GM10266 (cell line): ENCODE measurements around the gene MMP15.
"Not testable (repeated sequence)": the region's sequence is repeated elsewhere in the genome, so short reads cannot be mapped to it uniquely, and the experiment has no call there.

Experiments
- DNase-seq: peaks from one replicate; pipeline ENCODE4 v3.0.0; 2012; ENCODE audit errors: extremely low spot score
- TF ChIP-seq, protein P1 (sequence below): IDR thresholded peaks from 2 replicates; pipeline ENCODE4 v1.5.1; 2012; ENCODE audit warnings: mild to moderate bottlenecking, low read depth; ENCODE audit not compliant: control insufficient read depth, insufficient read depth; ENCODE audit errors: missing control alignments

Gene MMP15

DNA sequence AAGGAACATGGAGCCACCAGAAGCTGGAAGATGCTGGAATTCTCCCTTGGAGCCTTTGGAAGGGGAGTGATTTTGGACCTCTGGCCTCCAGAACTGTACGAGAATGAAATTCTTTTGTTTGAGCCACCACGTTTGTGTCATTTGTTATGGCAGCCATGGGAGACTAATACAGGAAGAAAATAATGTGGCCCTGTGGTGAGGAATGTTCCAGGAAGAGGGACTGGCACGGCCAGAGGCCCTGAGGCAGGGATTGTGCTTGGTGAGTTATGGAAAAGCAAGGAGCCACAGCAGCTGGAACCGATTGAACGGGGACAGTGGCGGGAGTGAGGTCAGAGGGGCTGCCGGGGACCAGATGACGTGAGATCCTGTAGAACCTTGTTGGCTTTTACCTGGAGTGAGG, 52.2 kb downstream of the MMP15 start:
- TF ChIP-seq, protein P1, sequence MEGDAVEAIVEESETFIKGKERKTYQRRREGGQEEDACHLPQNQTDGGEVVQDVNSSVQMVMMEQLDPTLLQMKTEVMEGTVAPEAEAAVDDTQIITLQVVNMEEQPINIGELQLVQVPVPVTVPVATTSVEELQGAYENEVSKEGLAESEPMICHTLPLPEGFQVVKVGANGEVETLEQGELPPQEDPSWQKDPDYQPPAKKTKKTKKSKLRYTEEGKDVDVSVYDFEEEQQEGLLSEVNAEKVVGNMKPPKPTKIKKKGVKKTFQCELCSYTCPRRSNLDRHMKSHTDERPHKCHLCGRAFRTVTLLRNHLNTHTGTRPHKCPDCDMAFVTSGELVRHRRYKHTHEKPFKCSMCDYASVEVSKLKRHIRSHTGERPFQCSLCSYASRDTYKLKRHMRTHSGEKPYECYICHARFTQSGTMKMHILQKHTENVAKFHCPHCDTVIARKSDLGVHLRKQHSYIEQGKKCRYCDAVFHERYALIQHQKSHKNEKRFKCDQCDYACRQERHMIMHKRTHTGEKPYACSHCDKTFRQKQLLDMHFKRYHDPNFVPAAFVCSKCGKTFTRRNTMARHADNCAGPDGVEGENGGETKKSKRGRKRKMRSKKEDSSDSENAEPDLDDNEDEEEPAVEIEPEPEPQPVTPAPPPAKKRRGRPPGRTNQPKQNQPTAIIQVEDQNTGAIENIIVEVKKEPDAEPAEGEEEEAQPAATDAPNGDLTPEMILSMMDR = no peak
- DNase-seq = no peak

DNA sequence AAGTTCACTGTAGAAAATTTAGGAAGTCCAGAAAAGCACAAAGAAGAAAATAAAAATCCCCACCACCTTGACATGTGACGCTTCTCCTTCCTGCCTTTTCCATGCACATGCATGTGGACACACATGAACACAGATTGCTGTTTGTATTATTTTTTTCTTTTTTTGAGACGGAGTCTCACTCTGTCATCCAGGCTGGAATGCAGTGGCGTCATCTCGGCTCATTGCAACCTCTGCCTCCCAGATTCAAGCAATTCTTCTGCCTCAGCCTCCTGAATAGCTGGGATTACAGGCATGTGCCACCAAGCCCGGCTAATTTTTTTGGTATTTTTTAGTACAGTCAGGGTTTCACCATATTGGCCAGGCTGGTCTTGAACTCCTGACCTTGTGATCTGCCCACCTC, 55.1 kb downstream of the MMP15 start:
- DNase-seq = not testable (repeated sequence)

DNA sequence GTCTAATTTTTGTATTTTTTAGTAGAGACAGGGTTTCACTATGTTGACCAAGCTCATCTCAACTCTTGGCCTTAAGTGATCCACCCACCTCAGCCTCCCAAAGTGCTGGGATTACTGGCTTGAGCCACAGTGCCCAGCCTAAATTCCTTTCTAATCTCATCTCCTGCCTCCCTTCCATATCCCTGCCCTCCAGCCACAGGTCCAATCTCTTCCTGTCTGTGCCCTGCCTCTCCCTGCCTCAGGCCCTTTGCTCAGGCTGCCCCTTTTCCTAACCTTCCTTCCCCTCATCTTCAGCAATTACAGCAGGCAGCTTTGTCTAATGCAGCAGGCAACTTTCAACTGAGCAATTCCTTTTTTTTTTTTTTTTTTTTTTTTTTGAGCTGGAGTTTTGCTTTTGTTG, 56.8 kb downstream of the MMP15 start:
- DNase-seq = no peak
- TF ChIP-seq, protein P1 = no peak

DNA sequence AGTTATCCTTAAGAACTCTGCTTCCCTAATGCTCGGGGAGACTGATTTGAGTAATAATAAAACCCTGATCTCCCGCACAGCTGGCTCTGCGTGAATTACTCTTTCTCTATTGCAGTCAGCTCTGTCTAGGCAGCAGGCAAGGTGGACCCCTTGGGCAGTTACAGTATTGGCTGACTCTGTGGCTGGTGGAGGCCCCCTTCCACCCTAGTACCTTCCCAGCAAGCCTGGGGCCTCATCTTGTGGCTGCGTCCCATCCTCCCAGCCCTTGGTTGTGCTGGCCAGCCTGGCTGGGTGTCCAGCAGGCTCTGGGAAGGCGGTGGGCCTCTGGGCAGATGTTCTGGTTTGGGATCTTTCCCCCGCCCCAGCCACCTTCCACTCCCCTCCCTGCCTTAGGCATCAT, 59.1 kb downstream of the MMP15 start:
- TF ChIP-seq, protein P1 = no peak
- no peak for DNase-seq

DNA sequence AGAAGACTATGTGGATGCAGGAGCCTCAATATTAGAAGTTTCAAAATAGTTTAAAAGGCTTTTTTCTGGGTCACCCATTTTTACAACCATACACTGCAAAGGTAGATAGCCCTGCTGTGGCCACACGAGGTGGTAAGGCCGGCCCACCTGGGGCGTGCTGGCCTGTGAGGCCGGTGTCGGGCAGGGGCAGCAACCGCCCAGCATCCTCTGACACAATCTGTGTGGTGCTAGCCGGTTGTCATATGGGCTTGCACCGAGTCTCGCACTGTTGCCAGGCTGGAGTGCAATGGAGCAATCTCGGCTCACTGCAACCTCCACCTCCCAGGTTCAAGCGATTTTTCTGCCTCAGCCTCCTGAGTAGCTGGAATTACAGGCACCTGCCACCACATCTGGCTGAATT, 59.6 kb downstream of the MMP15 start:
- DNase-seq = no peak
- TF ChIP-seq, protein P1 = no peak

DNA sequence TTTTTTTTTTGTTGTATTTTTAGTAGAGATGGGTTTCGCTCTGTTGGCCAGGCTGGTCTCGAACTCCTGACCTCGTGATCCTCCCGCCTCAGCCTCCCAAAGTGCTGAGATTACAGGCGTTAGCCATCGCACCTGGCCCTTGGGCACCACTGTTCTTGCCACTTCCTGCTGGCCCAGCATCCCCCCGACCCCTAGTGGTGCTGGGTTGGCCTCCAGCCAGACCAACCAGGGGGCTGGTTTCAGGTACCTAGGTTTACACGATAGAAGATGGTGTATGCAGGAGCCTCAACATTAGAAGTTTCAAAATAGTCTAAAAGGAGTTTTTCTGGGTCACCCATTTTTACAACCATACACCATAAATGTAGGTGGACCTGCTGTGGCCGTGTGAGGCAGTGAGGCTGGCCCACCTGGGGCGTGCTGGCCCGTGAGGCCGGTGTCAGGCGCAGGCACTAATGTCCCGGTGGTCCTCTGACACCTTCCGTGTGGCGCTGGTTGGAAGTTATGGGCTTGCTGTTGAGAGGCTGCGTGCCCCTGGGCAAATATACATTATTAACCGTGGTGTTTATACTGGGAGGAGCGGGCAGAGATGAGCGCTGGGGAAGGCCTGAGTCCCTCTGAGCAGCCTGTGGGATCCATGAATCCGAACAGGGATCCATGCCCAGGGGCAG, 60.2 kb downstream of the MMP15 start:
- TF ChIP-seq, protein P1 = no peak
- no peak for DNase-seq

DNA sequence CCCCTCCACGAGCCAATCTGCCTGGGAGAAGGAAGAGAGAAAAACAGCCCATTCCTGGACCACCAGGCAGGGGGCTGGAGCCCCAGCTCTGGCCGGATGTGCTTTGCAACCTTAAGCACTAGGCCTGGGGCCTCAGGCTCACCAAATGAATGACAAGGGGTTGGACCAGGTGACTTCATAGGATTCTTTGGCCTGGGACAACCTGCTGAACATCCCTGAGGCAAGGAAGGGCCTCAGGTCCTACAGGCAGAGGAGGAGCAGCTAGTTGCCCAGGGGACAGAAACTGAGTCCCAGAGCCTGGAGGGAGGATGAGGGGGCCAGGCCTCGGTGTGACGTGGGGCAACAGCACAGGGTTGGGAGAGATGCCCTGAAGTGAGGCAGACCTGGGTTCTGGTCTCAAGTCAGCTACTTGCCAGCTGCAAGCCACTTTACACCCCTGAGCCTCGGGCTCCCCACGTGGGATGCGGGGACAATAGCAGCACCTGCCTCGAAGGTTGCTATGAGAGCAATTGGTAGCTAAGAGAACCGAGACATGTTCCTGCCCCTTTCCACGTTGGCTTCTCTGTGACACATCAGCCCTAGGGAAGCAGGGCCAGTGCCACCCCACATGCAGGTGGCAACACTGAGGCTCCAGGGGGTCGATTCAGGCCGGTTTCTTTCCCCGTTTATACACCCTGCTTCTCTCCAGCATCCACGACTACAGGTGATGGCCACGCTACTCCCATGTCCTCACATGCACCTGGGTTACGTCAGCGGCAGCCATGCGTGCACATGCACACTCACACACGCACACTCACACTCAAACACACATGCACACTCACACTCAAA, 61.0 kb downstream of the MMP15 start:
- DNase-seq = no peak
- TF ChIP-seq, protein P1 = no peak
